Caco-2 (cell line): ENCODE results near the gene DNAJC13. TPM values are rescaled to one million over a fixed set of nuclear protein-coding genes. Genes with fewer than 3 reads are reported as not detected.

ENCODE experiments used
- BruUV-seq: library from RNA; stranded (reverse); fragments of 400-500 nt; replicated peaks from 2 replicates; lab custom pipeline; 2021; lab: Mats Ljungman, UMichigan
- CTCF ChIA-PET: fragments of 300-600 bp; sonication (Branson Sonifier 250); formaldehyde crosslinking; loops from one replicate; lab custom pipeline; 2022; ENCODE audit warnings: antibody characterized with exemption; lab: Charles Lee
- POLR2A ChIA-PET: fragments of 300-600 bp; sonication (Branson Sonifier 250); formaldehyde crosslinking; loops from one replicate; lab custom pipeline; 2022; ENCODE audit warnings: antibody characterized with exemption; lab: Charles Lee
- DNase-seq, 2 experiments: peaks; one replicate each; pipeline versions ENCODE4 v3.0.0 to v3.0.0-alpha.2; 2020 to 2022
- H3K27me3 ChIP-seq: replicated peaks from 2 replicates; pipeline ENCODE4 v1.6.0; 2011; ENCODE audit warnings: low read length; ENCODE audit not compliant: control insufficient read depth, insufficient read depth
- H3K36me3 ChIP-seq: 2 replicates; pipeline ENCODE4 v1.5.1; 2011; ENCODE audit warnings: low read length; ENCODE audit not compliant: control insufficient read depth, insufficient read depth
- H3K4me1 ChIP-seq: fragments of 250-450 bp; sonication (Bioruptor Pico); 2 replicates; pipeline ENCODE4 v1.5.1; 2020; ENCODE audit warnings: mild to moderate bottlenecking
- H3K4me3 ChIP-seq: 2 replicates; pipeline ENCODE4 v1.5.1; 2011; ENCODE audit warnings: low read depth, mild to moderate bottlenecking, control low read depth, low read length
- H3K9me3 ChIP-seq: fragments of 250-450 bp; sonication (Bioruptor Pico); 2 replicates; pipeline ENCODE4 v1.5.1; 2020; ENCODE audit warnings: mild to moderate bottlenecking, moderate library complexity
- H3K27ac Mint-ChIP-seq: one replicate; pipeline ENCODE4 v1.8.0; 2022; ENCODE audit warnings: mixed read lengths; ENCODE audit not compliant: unreplicated experiment
- H3K27me3 Mint-ChIP-seq: one replicate; pipeline ENCODE4 v1.8.0; 2022; ENCODE audit warnings: mixed read lengths; ENCODE audit not compliant: insufficient read depth, unreplicated experiment
- H3K36me3 Mint-ChIP-seq: one replicate; pipeline ENCODE4 v1.8.0; 2022; ENCODE audit warnings: mild to moderate bottlenecking, mixed read lengths; ENCODE audit not compliant: insufficient read depth, unreplicated experiment
- H3K4me1 Mint-ChIP-seq: one replicate; pipeline ENCODE4 v1.8.0; 2022; ENCODE audit warnings: low read depth, mixed read lengths; ENCODE audit not compliant: unreplicated experiment
- H3K4me3 Mint-ChIP-seq: one replicate; pipeline ENCODE4 v1.8.0; 2022; ENCODE audit warnings: mild to moderate bottlenecking, moderate library complexity, mixed read lengths; ENCODE audit not compliant: unreplicated experiment
- H3K9me3 Mint-ChIP-seq: one replicate; pipeline ENCODE4 v1.8.0; 2022; ENCODE audit warnings: mixed read lengths; ENCODE audit not compliant: unreplicated experiment
- CTCF ChIP-seq, 2 experiments: fragments of 200-600 bp in 1 of 2; IDR thresholded peaks; 1 replicate in 1 of 2; 2 replicates in 1 of 2; pipeline versions ENCODE4 v1.5.1 to v1.8.0; 2011 to 2022; ENCODE audit warnings: antibody characterized with exemption in 1 of 2, control low read depth in 1 of 2, inconsistent platforms in 1 of 2, low read depth in 1 of 2, low read length in 1 of 2, mild to moderate bottlenecking in 1 of 2, moderate library complexity in 1 of 2; ENCODE audit not compliant: insufficient read depth in 1 of 2, severe bottlenecking in 1 of 2, unreplicated experiment in 1 of 2
- intact Hi-C: fragments of 100-400 bp; cut with micrococcal nuclease; formaldehyde crosslinking; loops from one replicate; pipeline ENCODE4 v1.10.0; 2022; ENCODE audit not compliant: unreplicated experiment
- total RNA-seq: library from RNA; stranded (reverse); gene quantifications from 2 replicates; pipeline ENCODE4 v1.2.3, GENCODE V29; 2022

The DNAJC13 gene
- total RNA-seq, 1 experiment from 2014 or later, result 42.3 TPM

DNA sequence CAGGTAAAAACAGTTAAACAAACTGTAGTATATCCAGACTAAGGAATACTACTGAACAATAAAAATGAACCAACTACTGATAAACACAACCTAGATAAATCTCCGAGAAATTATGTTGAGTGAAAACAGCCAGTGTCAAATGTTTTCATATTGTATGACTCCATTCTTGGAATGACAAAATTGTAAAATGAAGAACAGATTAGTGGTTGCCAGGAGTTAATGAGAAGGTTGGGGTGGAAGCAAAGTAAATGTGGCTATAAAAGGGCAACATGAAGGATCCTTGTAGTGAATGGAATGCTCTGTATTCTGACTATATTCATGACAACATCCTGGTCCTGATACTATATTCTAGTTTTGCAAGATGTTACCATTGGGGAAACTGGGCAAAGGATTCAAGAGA lies 152.3 kb downstream of the DNAJC13 start:
- no peak for TF ChIP-seq CTCF (IDR thresholded peaks at IDR 0.05; ENCODE audit: insufficient read depth in 1 of 2, low read depth in 1 of 2, low read length in 1 of 2, severe bottlenecking in 1 of 2, unreplicated experiment in 1 of 2)
- Mint-ChIP-seq H3K9me3 (no peaks in the 10 kb centered on the region), H3K4me1 (no peaks in the 10 kb centered on the region), H3K27ac (no peak overlapping the region), H3K36me3 (no peaks in the 10 kb centered on the region), H3K27me3 (no peaks in the 10 kb centered on the region), H3K4me3 (no peak overlapping the region)
- Histone ChIP-seq H3K36me3 (0 out of 2 replicates have a peak, but pooled peaks cover 1% of the 10 kb centered on the region), H3K4me1 (no peaks in the 10 kb centered on the region), H3K9me3 (no peaks in the 10 kb centered on the region), H3K4me3 (no peak overlapping the region), H3K27me3 (no peaks in the 10 kb centered on the region)
- no TSS peak for BruUV-seq
- CTCF ChIA-PET, result no interaction called here
- no peak for DNase-seq
- intact Hi-C loops, result no loop called here
- POLR2A ChIA-PET, result no interaction called here

DNA sequence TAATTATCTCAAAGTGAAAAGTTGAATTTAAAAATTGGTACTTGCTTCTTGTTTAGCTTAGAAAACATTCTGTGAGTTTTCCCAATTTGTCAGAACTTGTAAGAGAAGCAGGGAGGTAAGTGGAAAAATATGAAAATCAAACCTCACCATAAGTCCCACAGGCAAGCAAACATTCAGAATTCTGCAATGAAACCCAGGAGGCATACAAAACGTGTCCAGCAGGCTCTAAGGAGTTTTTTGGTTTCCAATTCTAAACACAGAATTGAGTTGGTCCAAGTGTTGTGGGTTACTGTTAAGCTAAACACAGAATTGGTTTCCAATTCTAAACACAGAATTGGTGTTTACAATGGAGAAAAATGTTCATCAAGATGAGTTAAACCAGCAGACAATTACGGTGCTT lies 152.7 kb downstream of the DNAJC13 start:
- H3K4me1 ChIP-seq, result no peaks in the 10 kb centered on the region
- Mint-ChIP-seq H3K4me3 (no peak overlapping the region), H3K4me1 (no peaks in the 10 kb centered on the region), H3K27me3 (no peaks in the 10 kb centered on the region), H3K36me3 (no peaks in the 10 kb centered on the region), H3K9me3 (no peaks in the 10 kb centered on the region), H3K27ac (no peak overlapping the region)
- no peaks in the 10 kb centered on the region for H3K27me3 ChIP-seq
- H3K36me3 ChIP-seq, result 0 out of 2 replicates have a peak, but pooled peaks cover 1% of the 10 kb centered on the region
- ChIA-PET POLR2A (no interaction called here), CTCF (no interaction called here)
- no peaks in the 10 kb centered on the region for H3K9me3 ChIP-seq
- no peak for DNase-seq
- no peak overlapping the region for H3K4me3 ChIP-seq
- no peak for TF ChIP-seq CTCF (IDR thresholded peaks at IDR 0.05; ENCODE audit: insufficient read depth in 1 of 2, low read depth in 1 of 2, low read length in 1 of 2, severe bottlenecking in 1 of 2, unreplicated experiment in 1 of 2)
- no TSS peak for BruUV-seq
- intact Hi-C loops, result no loop called here

- POLR2A ChIA-PET, result no interaction called here
Measured at GRCh38 chr3:132573797-132574211, 156.5 kb downstream of the DNAJC13 start.

More at GRCh38 chr3:132573797-132574211, 156.5 kb downstream of the DNAJC13 start:
- intact Hi-C loops, result no loop called here
- H3K9me3 Mint-ChIP-seq, result no peaks in the 10 kb centered on the region
- H3K27me3 ChIP-seq, result no peaks in the 10 kb centered on the region
- 0 out of 2 replicates have a peak, but pooled peaks cover 1% of the 10 kb centered on the region for H3K36me3 ChIP-seq
- no peaks in the 10 kb centered on the region for H3K36me3 Mint-ChIP-seq
- H3K4me3 ChIP-seq, result no peak overlapping the region
- no peak overlapping the region for H3K4me3 Mint-ChIP-seq
- TF ChIP-seq CTCF (IDR thresholded peaks at IDR 0.05; ENCODE audit: insufficient read depth in 1 of 2, low read depth in 1 of 2, low read length in 1 of 2, severe bottlenecking in 1 of 2, unreplicated experiment in 1 of 2), result no peak
- H3K4me1 Mint-ChIP-seq, result no peaks in the 10 kb centered on the region
- no peak overlapping the region for H3K27ac Mint-ChIP-seq
- no peaks in the 10 kb centered on the region for H3K27me3 Mint-ChIP-seq
- no TSS peak for BruUV-seq
- no peaks in the 10 kb centered on the region for H3K4me1 ChIP-seq
- CTCF ChIA-PET, result no interaction called here
- DNase-seq, result no peak
- H3K9me3 ChIP-seq, result no peaks in the 10 kb centered on the region
